ENCODE measurements around the gene ASPN. TPM values are rescaled to one million over a fixed set of nuclear protein-coding genes. Genes with fewer than 3 reads are reported as not detected.

ASPN gene
- polyA plus RNA-seq, 1 donor from 2014 or later: 0.35 TPM

DNA sequence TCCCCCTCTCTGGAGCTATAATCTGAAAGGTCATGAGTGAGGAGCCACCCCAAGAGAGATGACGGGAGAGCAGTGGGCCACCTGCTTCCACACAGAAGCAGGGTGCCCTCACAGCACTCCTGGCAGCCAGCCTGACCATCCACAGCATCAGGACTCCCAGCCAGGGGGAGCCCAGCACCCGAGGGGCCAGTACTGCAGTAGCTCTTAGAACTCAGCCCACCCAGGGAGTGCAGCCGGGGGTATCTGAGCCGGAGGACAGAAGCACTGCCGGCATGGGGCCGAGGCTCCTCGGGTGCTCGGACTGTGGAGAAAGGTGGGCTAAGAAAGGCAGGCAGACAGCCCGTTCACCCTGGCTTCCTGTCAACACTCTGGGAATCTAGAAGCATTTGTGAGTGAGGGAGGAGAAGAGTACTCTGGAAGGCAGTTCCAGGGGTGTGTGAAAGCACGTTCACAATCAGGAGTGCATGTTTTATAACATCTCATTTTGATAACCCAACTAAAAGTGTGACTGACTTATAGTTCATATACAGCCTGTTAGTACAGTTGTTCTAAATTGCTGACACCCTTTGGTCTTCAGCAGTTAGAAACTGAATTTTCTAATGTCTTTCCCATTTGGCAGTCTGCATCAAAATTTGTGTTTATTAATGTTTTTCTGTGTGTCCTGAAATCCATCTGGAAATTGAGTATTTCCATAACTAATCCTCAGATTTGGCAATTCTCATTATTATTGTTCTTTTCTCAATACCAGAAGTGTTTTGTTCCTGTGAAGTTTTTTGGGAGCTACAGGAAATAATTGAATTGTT is 25.9 kb upstream of the ASPN start:
- Histone ChIP-seq H3K27ac (ENCODE audit: low read length) (no peak overlapping the region), H3K9me3 (ENCODE audit: low read length) (no peaks in the 10 kb centered on the region), H2AFZ (ENCODE audit: low read depth, low read length) (no peak overlapping the region), H4K20me1 (ENCODE audit: insufficient read depth) (no peaks in the 10 kb centered on the region), H3F3A (ENCODE audit: insufficient read depth, low read length, poor library complexity, severe bottlenecking) (no peaks in the 10 kb centered on the region), H3K79me2 (replicated peaks; ENCODE audit: insufficient read depth, low read length) (no peaks in the 10 kb centered on the region), H3K27me3 (ENCODE audit: insufficient read depth, low read depth, low read length) (no peaks in the 10 kb centered on the region), H3K36me3 (ENCODE audit: insufficient read depth, low read length) (no peaks in the 10 kb centered on the region), H3K4me3 (ENCODE audit: low read length) (no peak overlapping the region), H3K9me2 (ENCODE audit: insufficient read depth, low read length) (no peaks in the 10 kb centered on the region), H3K9ac (ENCODE audit: low read length) (no peak overlapping the region), H3K4me2 (ENCODE audit: low read length) (no peak overlapping the region)
- no peak for TF ChIP-seq POLR2AphosphoS5 (IDR thresholded peaks at IDR 0.05)
- no peak for TF ChIP-seq EZH2 (IDR thresholded peaks at IDR 0.05; ENCODE audit: borderline replicate concordance, insufficient read depth, low read length, poor library complexity, severe bottlenecking)
- TF ChIP-seq REST (IDR thresholded peaks at IDR 0.05; ENCODE audit: borderline replicate concordance): no peak
- no peak for TF ChIP-seq MXI1 (conservative IDR thresholded peaks at IDR 0.05; ENCODE audit: poor library complexity, severe bottlenecking)
- TF ChIP-seq TAF1 (IDR thresholded peaks at IDR 0.05; ENCODE audit: low read depth): no peak
- TF ChIP-seq, protein P1, sequence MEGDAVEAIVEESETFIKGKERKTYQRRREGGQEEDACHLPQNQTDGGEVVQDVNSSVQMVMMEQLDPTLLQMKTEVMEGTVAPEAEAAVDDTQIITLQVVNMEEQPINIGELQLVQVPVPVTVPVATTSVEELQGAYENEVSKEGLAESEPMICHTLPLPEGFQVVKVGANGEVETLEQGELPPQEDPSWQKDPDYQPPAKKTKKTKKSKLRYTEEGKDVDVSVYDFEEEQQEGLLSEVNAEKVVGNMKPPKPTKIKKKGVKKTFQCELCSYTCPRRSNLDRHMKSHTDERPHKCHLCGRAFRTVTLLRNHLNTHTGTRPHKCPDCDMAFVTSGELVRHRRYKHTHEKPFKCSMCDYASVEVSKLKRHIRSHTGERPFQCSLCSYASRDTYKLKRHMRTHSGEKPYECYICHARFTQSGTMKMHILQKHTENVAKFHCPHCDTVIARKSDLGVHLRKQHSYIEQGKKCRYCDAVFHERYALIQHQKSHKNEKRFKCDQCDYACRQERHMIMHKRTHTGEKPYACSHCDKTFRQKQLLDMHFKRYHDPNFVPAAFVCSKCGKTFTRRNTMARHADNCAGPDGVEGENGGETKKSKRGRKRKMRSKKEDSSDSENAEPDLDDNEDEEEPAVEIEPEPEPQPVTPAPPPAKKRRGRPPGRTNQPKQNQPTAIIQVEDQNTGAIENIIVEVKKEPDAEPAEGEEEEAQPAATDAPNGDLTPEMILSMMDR (IDR thresholded peaks at IDR 0.05; ENCODE audit: poor library complexity, severe bottlenecking): no peak
- TF ChIP-seq SMC3 (conservative IDR thresholded peaks at IDR 0.05; ENCODE audit: poor library complexity): no peak
- TF ChIP-seq EP300 (conservative IDR thresholded peaks at IDR 0.05; ENCODE audit: poor library complexity, severe bottlenecking): no peak
- TF ChIP-seq RAD21 (conservative IDR thresholded peaks at IDR 0.05): no peak

GRCh38 chr9:92507496-92507895 is 25.2 kb upstream of the ASPN start:
- H3K27ac ChIP-seq (ENCODE audit: low read length): no peak overlapping the region
- no peak for TF ChIP-seq POLR2AphosphoS5 (IDR thresholded peaks at IDR 0.05)

More at GRCh38 chr9:92507496-92507895, 25.2 kb upstream of the ASPN start:
- Histone ChIP-seq H3K4me2 (ENCODE audit: low read length) (no peak overlapping the region), H3K9ac (ENCODE audit: low read length) (no peak overlapping the region), H3K27me3 (ENCODE audit: insufficient read depth, low read depth, low read length) (no peaks in the 10 kb centered on the region), H3K9me3 (ENCODE audit: low read length) (no peaks in the 10 kb centered on the region), H3K4me3 (ENCODE audit: low read length) (no peak overlapping the region), H3K79me2 (replicated peaks; ENCODE audit: insufficient read depth, low read length) (no peaks in the 10 kb centered on the region), H3F3A (ENCODE audit: insufficient read depth, low read length, poor library complexity, severe bottlenecking) (no peaks in the 10 kb centered on the region), H3K9me2 (ENCODE audit: insufficient read depth, low read length) (no peaks in the 10 kb centered on the region), H4K20me1 (ENCODE audit: insufficient read depth) (no peaks in the 10 kb centered on the region), H3K36me3 (ENCODE audit: insufficient read depth, low read length) (no peaks in the 10 kb centered on the region), H2AFZ (ENCODE audit: low read depth, low read length) (no peak overlapping the region)

Data from neural cell (in vitro differentiated cells).